Measurements from ENCODE around the gene CABP4. TPM values are rescaled to one million over a fixed set of nuclear protein-coding genes. Genes with fewer than 3 reads are reported as not detected.

CABP4 gene
- total RNA-seq, 1 donor from 2014 or later, result 3.7 TPM

GRCh38 chr11:67493548-67494370 lies 38.6 kb downstream of the CABP4 start:
- intact Hi-C loops (cut with micrococcal nuclease), result no loop called here

DNA sequence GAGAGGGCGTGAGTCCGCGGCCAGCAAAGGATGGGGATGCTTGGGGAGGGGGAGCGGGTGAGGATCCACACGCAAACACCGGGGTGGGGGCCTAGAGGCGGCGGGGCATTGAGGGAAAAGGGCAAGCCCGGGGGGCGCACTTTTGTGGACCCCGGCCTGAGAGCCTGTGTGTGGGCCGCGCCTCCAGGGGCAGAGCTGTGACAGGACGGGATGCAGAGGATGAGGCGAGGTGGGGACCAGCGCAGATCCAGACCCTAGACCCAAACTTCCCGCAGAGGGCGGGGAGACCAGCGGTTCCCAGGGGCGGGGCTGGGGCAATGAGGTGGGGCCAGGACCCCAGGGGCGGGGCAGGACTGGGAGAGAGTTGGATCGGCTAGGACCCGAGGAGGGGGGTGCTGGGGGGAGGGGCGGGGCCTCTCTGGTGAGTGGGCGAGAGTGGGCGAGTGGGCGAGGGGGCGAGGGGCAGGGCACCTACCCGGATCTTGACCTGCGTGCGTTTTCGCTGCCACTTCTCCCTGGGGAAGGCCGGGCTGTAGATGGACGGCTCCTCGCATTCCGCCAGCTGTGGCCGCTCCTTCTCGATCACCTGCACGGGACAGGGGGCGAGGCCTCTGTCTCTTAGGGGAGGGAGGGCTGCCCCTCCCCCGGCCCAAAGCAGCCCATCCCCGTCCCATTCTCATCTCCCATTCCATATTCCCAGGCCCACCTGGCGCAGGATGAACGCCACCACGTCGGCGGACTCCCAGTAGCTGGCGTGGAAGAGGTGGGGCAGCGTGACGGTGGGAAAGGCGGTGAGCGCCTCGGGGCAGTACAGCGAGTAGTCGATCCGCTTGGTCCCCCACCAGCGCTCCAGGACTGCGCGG lies 39.4 kb downstream of the CABP4 start:
- intact Hi-C loops (cut with micrococcal nuclease), result no loop called here

DNA sequence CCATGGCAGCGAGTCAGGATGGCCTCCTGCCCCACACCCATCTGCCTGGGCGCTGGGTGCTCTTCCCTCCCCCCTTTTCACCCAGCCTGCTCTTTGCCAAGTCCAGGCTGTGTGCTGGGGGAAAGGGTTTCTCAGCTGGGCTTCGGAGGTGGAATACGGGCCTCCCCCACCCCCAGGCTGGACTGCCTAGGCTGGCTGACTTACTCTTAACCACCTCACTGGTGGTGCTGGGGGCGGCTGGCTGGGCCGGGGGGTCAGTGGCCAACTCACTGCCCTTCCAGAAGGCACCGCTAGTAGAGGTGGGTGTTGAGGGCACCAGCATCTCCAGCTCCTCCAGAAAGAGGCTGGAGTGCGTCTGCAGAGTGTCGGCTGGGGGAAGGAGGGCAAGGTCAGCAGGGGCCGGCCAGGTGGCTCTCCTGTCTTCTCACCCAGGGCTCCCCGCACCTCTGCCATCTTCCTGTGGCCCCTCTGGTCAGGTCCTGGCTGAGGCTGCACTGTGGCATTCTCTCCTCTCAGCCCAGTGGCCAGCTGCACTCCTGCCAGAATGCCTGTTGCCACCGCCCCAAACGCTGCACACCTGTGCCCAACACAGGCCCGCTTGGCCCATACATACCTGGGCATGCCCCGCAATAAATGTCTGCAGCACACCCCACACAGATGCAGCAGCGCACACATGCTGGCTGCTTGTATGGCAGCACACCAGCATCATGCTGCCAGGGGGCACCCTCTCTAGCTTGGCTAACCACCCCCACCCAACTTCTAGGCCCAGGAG lies 40.3 kb downstream of the CABP4 start:
- intact Hi-C loops (cut with micrococcal nuclease), result no loop called here

DNA sequence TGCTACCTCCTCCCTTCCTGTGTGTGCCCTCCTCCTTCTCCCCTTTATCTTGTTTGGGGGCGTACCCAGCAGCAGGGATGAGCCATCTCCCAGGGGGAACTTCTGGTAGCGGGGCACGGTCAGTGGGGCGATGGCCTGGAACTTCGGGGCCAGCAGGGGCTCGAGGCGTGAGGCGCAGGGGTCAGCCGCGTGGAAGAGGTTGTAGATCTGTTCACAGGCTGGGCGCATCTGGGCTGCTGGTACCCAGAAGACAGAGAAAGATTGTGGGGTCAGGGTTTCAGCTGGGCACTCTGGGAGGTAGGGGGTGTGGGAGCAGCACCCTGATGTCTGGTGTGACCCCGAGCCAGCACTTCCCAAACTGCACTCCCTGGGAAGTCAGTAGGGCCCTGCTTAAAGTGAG lies 41.0 kb downstream of the CABP4 start:
- intact Hi-C loops (cut with micrococcal nuclease), result no loop called here

DNA sequence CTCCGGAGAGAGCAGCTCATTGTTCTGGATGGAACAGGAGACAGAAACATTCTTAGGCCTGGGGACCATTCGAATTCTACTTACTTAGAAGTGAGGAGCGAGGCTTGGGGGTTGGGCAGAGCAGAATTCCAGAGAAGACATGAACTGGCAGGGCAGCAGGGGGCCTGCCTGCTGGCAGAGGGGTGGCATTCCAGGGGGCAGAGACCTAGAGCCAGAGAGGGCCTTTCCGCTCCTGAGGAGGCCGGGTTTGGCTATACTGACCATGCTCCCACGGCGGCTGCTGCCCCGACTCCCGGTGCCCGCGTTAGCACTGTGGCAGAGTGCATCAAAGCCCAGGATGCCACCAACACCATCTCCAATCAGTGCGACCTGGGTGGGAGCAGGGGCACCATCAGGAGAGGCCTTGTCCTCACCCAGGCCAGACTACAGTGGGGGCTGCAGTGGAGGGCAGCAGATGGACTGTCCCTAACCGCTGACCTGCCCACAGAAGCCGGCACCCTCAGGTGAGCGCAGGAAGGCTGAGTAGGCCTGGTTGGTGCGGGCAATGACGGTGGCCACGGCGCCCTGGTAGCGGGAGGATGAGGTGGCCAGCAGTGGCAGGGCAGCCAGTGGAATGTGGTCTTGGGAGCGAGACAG lies 42.6 kb downstream of the CABP4 start:
- intact Hi-C loops (cut with micrococcal nuclease), result no loop called here

DNA sequence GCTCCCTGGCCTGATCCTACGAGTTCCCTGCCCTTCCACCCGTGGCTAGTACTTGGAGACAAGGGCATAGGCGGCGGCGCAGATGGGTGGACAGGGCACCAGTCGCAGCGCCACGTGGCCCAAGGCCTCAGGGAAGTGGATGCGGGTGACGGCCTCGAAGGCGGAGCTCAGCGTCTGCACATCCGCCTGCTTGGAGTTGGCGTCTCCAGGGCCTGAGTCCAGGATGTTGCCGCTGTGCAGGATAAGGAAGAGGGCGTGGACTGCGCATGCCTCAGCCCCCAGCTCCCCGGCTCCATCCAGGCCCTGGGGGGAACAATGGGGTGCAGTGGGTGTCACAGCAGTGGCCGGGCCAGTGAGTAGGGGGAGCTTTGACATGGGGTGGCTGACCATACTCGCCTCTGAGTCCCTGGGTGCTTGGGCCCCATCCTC lies 43.4 kb downstream of the CABP4 start:
- intact Hi-C loops (cut with micrococcal nuclease), result no loop called here

- intact Hi-C loops (cut with micrococcal nuclease), result loop anchor here (10.0 kb wide), 1 partner anchor 385 kb away; the partner anchor contains the start of gene KDM2A
These were observed 44.8 kb downstream of the CABP4 start for GRCh38 chr11:67499808-67500483.

DNA sequence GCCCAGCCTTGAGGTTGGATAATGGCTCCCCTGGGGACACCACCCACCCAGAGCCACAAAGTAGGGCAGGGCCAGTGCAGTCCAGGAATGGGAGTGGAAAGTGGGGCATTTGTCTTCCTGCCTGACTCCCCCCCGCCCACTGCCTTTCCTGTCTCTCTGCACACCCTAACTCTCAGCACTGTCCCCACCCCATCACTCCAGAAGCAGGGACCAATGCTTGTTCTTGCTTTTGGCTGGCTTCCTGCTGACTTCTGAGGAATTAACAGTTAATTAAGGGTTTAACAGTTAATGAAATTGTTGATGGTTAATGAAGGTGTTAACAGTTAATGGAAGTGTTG lies 45.3 kb downstream of the CABP4 start:
- intact Hi-C loops (cut with micrococcal nuclease), result loop anchor here (10.0 kb wide), 1 partner anchor 386 kb away; the partner anchor contains the start of gene KDM2A

DNA sequence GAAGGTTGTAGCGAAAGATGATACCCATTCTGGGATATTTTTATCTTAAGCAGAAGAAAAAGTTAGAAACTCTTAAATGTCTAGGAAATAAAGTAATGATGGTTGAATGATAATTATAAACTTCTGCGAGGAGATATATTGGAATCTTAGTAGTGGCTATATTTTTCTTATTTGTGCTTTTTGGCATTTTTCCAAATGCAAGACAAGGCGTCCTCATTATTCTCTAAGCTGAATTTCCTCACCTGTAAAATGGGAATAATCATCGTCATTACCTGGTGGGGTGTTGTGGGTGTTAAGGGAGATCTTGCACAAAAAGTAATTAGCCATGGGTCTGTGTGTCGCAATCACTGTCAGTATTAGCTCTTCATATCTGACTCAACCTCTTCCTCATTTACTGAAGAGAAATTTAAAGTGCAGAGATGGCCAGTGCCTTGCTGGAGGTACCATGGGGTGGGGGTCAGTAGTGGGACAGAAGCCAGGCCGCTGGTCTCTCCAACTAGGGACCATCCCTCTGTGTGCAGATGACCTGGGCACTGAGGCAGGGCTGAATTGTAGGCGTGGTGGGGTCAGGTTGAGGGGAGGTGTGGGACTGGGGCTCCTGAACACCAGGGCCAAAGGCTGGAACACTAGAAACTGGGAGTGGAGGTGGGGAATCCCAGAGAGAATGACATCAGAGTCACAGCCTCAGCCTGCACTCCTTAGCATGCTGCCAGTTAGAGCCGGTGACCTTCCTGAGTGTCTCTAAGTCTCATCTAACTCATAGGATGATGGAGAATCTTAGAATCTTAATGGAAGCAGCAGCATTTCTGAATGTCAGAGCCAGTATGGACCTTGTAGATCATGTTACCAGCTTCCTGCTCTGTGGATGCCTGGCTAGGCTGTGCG lies 45.9 kb downstream of the CABP4 start:
- intact Hi-C loops (cut with micrococcal nuclease), result loop anchor here (10.0 kb wide), 1 partner anchor 386 kb away; the partner anchor contains the start of gene KDM2A

DNA sequence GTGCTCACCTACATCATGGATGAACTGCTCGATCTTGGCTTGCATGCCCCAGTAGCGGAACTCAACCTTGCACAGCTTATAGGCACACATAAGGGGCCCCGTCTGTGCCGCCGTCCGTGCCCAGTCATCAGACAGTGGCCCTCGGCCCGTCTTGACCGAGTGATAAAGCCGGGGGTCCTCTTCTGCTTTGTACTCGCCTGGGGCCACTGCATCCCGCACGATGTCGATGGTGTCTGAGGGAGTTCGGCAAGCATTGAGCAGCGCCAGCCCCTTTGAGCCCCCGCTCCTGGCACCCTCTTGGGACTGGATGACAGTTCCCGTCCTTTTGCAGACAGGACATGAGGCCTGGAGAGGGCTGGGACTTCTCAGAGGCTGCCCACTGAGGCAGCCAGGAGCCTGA lies 46.7 kb downstream of the CABP4 start:
- intact Hi-C loops (cut with micrococcal nuclease), result loop anchor here (10.0 kb wide), 1 partner anchor 387 kb away; the partner anchor contains the start of gene KDM2A

DNA sequence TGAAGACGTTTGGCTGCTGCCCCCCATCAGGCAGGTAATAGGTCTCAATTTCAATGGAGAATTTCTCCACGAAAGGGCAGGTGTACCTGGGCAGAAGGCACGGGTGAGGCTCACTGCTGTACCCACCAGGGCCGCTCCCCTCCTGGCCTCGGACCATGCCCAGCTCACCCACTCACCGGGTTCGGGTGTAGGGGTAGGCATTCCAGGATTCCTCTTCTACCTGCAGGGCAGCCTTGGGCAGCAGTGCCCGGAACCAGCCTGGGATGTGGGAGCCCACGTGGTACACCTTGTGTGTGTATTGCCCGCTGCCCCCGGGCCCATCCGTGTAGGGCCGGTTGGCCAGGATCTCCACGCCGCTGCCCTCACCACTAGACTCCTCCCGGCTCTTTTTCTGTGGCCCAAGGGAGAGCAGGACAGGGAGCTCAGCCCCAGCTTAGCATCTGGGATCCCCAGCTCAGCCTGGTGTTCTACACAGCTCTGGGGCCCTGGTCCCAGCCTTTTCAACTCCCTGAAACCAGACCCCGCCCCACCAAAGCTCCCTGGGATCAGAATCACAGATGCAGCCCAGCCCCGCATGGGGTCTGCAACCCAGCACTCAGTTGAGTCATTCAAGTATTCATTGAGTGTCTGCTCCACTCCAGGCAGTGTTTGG lies 47.3 kb downstream of the CABP4 start:
- intact Hi-C loops (cut with micrococcal nuclease), result loop anchor here (10.0 kb wide), 1 partner anchor 388 kb away; the partner anchor contains the start of gene KDM2A

GRCh38 chr11:67503119-67504004 lies 48.2 kb downstream of the CABP4 start:
- intact Hi-C loops (cut with micrococcal nuclease), result loop anchor here (10.0 kb wide), 1 partner anchor 389 kb away; the partner anchor contains the start of gene KDM2A

GRCh38 chr11:67504005-67504949 lies 49.1 kb downstream of the CABP4 start:
- intact Hi-C loops (cut with micrococcal nuclease), result loop anchor here (10.0 kb wide), 1 partner anchor 389 kb away; the partner anchor contains the start of gene KDM2A

DNA sequence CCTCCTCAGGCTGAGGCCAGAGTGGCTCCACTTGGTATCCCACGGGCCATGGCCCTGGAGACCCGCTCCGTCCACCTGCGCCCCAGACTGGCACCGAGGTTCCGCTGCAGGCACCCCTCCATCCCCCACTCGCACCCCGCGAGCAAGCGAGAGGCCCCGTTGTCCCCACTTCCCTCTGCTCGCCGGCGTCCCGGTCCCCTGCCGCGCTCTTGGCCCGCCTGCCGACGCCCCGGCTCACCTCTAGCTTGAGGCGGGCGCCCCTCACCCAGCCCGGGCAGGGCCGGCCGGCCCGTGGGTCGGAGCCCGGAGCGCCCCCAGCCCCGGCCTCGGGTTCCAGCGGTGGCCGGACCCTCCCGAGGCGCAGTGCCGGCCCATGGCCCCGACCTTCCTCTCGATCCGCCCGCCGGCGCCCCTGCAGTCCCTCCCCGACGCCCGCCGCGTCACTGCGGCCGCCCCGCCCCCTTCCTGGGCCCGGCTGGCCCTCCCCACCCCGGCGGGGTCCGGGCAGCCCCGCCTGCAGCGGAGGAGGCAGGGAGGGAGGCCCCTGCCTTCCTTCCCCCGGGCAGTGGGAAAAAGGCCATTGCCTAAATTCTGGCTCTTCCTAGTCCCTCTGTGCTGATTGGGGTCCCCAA lies 49.9 kb downstream of the CABP4 start, which contains the start of gene PITPNM1:
Gene PITPNM1, minus strand, starts transcription at position 414 of the 632 bp plus-strand sequence. CDS start 1,183 bp downstream, outside the sequence.
- intact Hi-C loops (cut with micrococcal nuclease), result loop anchor here (5.0 to 10.0 kb wide), 2 partner anchors 390 to 663 kb away; partner anchors contain the start of genes KDM2A and RCE1

- intact Hi-C loops (cut with micrococcal nuclease), result loop anchor here (1.0 to 10.0 kb wide), 6 partner anchors 22 to 664 kb away; partner anchors contain the start of genes KDM2A, RCE1 and TMEM134
These were observed 50.6 kb downstream of the CABP4 start for GRCh38 chr11:67505605-67506396.
